Measurements from ENCODE around the gene FAT3. TPM values are rescaled to one million over a fixed set of nuclear protein-coding genes. Genes with fewer than 3 reads are reported as not detected.

FAT3 gene
- total RNA-seq, 3 donors from 2014 or later = 0.64 to 5.0 (median 0.66) TPM

DNA sequence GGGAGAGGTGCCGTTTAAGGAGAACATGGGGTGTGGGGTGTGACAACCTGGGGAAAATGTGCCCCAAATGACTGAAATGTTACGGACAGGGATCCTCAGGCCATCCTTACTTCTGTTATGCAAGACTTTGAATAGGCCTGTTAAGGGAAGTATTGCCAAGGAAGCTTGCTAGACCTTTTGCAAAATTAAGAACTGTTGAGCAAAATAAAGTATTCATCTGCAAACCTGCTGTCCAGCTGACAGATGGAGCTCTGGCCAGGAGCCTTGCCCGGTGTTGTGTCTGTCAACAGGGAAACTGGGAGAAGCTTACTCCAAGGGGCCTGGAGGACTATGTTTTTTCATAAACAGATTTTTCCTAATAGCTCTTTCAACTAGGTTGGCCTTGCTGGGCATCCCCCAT, 48.0 kb downstream of the FAT3 start:
- Histone ChIP-seq H3K27me3 (no peaks in the 10 kb centered on the region), H3K36me3 (no peaks in the 10 kb centered on the region), H3K4me1 (no peaks in the 10 kb centered on the region), H3K27ac (no peak overlapping the region), H3K9me3 (no peaks in the 10 kb centered on the region), H3K4me3 (no peak overlapping the region)
- TF ChIP-seq POLR2A (IDR thresholded peaks at IDR 0.05) = no peak
- TF ChIP-seq POLR2AphosphoS5 (IDR thresholded peaks at IDR 0.05) = no peak
- no peak for TF ChIP-seq CTCF (IDR thresholded peaks at IDR 0.05)
- no peak for DNase-seq (ENCODE audit: low spot score in 2 of 2)
- intact Hi-C loops (cut with DNase I; ENCODE audit: low total_unique reads) = no loop called here
